PC-3 (cell line): Measurements from ENCODE around the gene CLSTN3. TPM values are rescaled to one million over a fixed set of nuclear protein-coding genes. Genes with fewer than 3 reads are reported as not detected.

Experiments used
- ATAC-seq: fragments of 200-7000 bp; cut with Tn5 transposase; 2 replicates; pipeline ENCODE4 v1.9.1; 2020; ENCODE audit warnings: mild to moderate bottlenecking, moderate library complexity
- BruUV-seq: library from RNA; stranded (reverse); fragments of 400-500 nt; replicated peaks from 2 replicates; lab custom pipeline; 2021; lab: Mats Ljungman, UMichigan
- CTCF ChIA-PET: fragments of 300-600 bp; sonication (Branson Sonifier 250); formaldehyde crosslinking; loops from one replicate; lab custom pipeline; 2022; ENCODE audit warnings: antibody characterized with exemption; lab: Charles Lee
- POLR2A ChIA-PET: fragments of 300-600 bp; sonication (Branson Sonifier 250); formaldehyde crosslinking; loops from one replicate; lab custom pipeline; 2022; ENCODE audit warnings: antibody characterized with exemption; ENCODE audit not compliant: unreplicated experiment; lab: Charles Lee
- DNase-seq: peaks from one replicate; pipeline ENCODE4 v3.0.0-alpha.2; 2015
- H2AFZ ChIP-seq: fragments of 300-600 bp; sonication (generic); 2 replicates; pipeline ENCODE4 v1.6.0; 2016; ENCODE audit warnings: antibody characterized with exemption, low read length
- H3F3A ChIP-seq: fragments of 300-600 bp; sonication (generic); one replicate; pipeline ENCODE4 v1.6.0; 2017; ENCODE audit warnings: antibody characterized with exemption, low read length, control low read depth, mild to moderate bottlenecking; ENCODE audit not compliant: unreplicated experiment
- H3K27ac ChIP-seq: fragments of 300-600 bp; sonication (generic); 2 replicates; pipeline ENCODE4 v1.5.1; 2016; ENCODE audit warnings: mild to moderate bottlenecking, low read length
- H3K27me3 ChIP-seq: fragments of 300-600 bp; sonication (generic); 2 replicates; pipeline ENCODE4 v1.6.1; 2016; ENCODE audit warnings: low read length, mixed read lengths
- H3K36me3 ChIP-seq: fragments of 300-600 bp; sonication (generic); 2 replicates; pipeline ENCODE4 v1.6.1; 2016; ENCODE audit warnings: low read depth, mixed run types, low read length, mixed read lengths
- H3K4me1 ChIP-seq: fragments of 300-600 bp; sonication (generic); 2 replicates; pipeline ENCODE4 v1.5.1; 2016; ENCODE audit warnings: low read length; ENCODE audit not compliant: insufficient read depth
- H3K4me2 ChIP-seq: fragments of 300-600 bp; sonication (generic); 2 replicates; pipeline ENCODE4 v1.6.0; 2016; ENCODE audit warnings: low read length
- H3K4me3 ChIP-seq: fragments of 300-600 bp; sonication (generic); 2 replicates; pipeline ENCODE4 v1.5.1; 2016; ENCODE audit warnings: mild to moderate bottlenecking, low read length, mixed read lengths
- H3K79me2 ChIP-seq: fragments of 300-600 bp; sonication (generic); 2 replicates; pipeline ENCODE4 v1.6.1; 2017; ENCODE audit warnings: low read length, mixed read lengths
- H3K9ac ChIP-seq: fragments of 300-600 bp; sonication (generic); 2 replicates; pipeline ENCODE4 v1.6.0; 2016; ENCODE audit warnings: mild to moderate bottlenecking, low read length
- H3K9me2 ChIP-seq: fragments of 300-600 bp; sonication (generic); replicated peaks from 2 replicates; pipeline ENCODE4 v1.6.1; 2016; ENCODE audit warnings: mixed run types, low read length, mixed read lengths
- H3K9me3 ChIP-seq: fragments of 300-600 bp; sonication (generic); 2 replicates; pipeline ENCODE4 v1.6.1; 2016; ENCODE audit warnings: low read length, mixed read lengths
- H4K20me1 ChIP-seq: fragments of 300-600 bp; sonication (generic); 2 replicates; pipeline ENCODE4 v1.6.1; 2016; ENCODE audit warnings: low read length, mixed read lengths
- CTCF ChIP-seq: fragments of 300-600 bp; sonication (generic); conservative IDR thresholded peaks from 2 replicates; pipeline ENCODE4 v1.5.1; 2017; ENCODE audit warnings: antibody characterized with exemption, low read depth, mild to moderate bottlenecking, low read length
- EZH2 ChIP-seq: fragments of 300-600 bp; sonication (generic); IDR thresholded peaks from one replicate; pipeline ENCODE4 v1.6.1; 2017; ENCODE audit warnings: antibody characterized with exemption, mild to moderate bottlenecking, low read length; ENCODE audit not compliant: unreplicated experiment
- EZH2phosphoT487 ChIP-seq: fragments of 300-600 bp; sonication (generic); IDR thresholded peaks from 2 replicates; pipeline ENCODE4 v1.6.1; 2018; ENCODE audit warnings: mild to moderate bottlenecking, antibody characterized with exemption, low read length, borderline replicate concordance
- intact Hi-C: fragments of 100-400 bp; cut with micrococcal nuclease; formaldehyde crosslinking; loops from 2 replicates; pipeline ENCODE4 v1.9.0; 2023
- total RNA-seq: library from RNA; depleted of rRNA; stranded (reverse); fragments of >200 nt; gene quantifications from 2 replicates; pipeline ENCODE4 v1.2.3, GENCODE V29; 2014

Gene CLSTN3
- total RNA-seq, 1 experiment from 2014 or later = 10.9 TPM

DNA sequence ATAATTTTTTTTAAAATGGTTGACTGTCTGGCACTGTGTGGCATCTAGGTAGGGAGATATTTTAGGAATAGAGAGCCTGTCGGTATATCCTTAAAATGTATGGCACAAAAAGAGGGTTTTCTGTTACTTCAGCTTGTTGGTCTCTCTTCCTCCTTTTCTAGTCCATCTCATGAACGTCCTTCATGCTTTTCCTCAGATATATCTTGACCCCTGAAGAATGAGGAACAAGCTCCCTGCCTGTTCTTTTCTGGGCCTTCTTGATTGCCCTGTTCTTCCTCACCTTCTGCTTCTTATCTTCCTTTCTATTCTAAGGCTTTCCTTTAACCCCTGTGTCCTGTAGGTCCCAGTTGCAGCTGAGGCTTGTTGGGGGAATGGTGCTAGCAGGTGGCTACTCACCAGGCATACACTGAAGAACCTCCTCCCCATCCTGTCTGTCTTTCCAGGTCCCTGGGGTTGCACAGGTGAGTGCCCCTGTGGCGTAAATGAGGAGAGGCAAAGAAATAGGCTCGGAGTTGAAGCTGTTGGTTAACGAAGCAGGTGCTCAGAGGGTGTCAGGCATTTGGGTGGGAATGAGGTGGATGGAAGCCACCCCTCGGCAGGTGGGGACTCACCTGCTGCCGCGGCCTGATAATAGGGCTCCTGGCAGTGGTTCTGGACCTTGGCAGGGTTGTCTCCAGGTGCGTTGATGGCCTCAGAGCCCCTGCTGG lies 30.7 kb upstream of the CLSTN3 start:
- Histone ChIP-seq H3K79me2 (no peaks in the 10 kb centered on the region), H3K4me3 (no peak overlapping the region), H3K36me3 (no peaks in the 10 kb centered on the region), H3K9me3 (no peaks in the 10 kb centered on the region), H3K27me3 (no peaks in the 10 kb centered on the region), H3K4me2 (no peak overlapping the region), H2AFZ (no peak overlapping the region), H3F3A (no peaks in the 10 kb centered on the region), H3K9me2 (no peaks in the 10 kb centered on the region), H3K27ac (no peak overlapping the region), H3K4me1 (no peaks in the 10 kb centered on the region), H3K9ac (no peak overlapping the region), H4K20me1 (no peaks in the 10 kb centered on the region)
- no peak for ATAC-seq
- no peak for TF ChIP-seq CTCF
- TF ChIP-seq EZH2phosphoT487 = no peak
- no peak for TF ChIP-seq EZH2
- POLR2A ChIA-PET = no interaction called here
- no TSS peak for BruUV-seq
- CTCF ChIA-PET = interaction anchor here (0.6 kb wide), 2 partner anchors 25 to 228 kb away, joined by 4 read pairs; no protein-coding TSS in a partner anchor
- DNase-seq = no peak
- intact Hi-C loops = no loop called here

DNA sequence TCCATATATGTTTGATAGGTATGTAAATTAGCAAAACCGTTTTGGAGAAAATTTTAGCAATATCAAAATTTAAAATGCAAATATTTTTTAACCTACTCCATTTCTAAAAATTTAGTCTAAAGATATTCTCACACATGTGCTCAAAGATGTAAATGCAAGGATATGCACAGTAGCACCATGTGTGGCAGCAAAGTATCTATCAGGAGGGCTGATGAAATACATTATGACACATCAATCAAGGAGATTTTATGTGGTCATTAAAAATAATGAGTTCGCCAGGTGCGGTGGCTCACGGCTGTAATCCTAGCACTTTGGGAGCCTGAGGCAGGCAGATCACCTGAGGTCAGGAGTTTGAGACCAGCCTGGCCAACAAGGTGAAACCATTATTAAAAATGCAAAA lies 29.9 kb upstream of the CLSTN3 start:
- intact Hi-C loops = no loop called here
- no peaks in the 10 kb centered on the region for H3K36me3 ChIP-seq
- no peak for DNase-seq
- H2AFZ ChIP-seq = no peak overlapping the region
- POLR2A ChIA-PET = no interaction called here
- H3K4me2 ChIP-seq = no peak overlapping the region
- no peak overlapping the region for H3K27ac ChIP-seq
- no peaks in the 10 kb centered on the region for H3K9me3 ChIP-seq
- H3K79me2 ChIP-seq = no peaks in the 10 kb centered on the region
- CTCF ChIA-PET = no interaction called here
- H4K20me1 ChIP-seq = no peaks in the 10 kb centered on the region
- no peak overlapping the region for H3K9ac ChIP-seq
- ATAC-seq = no peak
- H3K4me3 ChIP-seq = no peak overlapping the region
- H3F3A ChIP-seq = no peaks in the 10 kb centered on the region
- H3K4me1 ChIP-seq = no peaks in the 10 kb centered on the region
- TF ChIP-seq EZH2 (no peak), EZH2phosphoT487 (no peak), CTCF (no peak)
- BruUV-seq = no TSS peak
- H3K9me2 ChIP-seq = no peaks in the 10 kb centered on the region
- H3K27me3 ChIP-seq = no peaks in the 10 kb centered on the region

- H3K36me3 ChIP-seq = peaks cover 2% of the 10 kb centered on the region; the same call in 1 of the 2 replicates
- POLR2A ChIA-PET = no interaction called here
Measured at GRCh38 chr12:7101047-7101693, 29.0 kb upstream of the CLSTN3 start.

More at GRCh38 chr12:7101047-7101693, 29.0 kb upstream of the CLSTN3 start:
- no peak overlapping the region for H3K4me2 ChIP-seq
- no peaks in the 10 kb centered on the region for H3K4me1 ChIP-seq
- CTCF ChIA-PET = no interaction called here
- peak; percentile 13; the same call in 1 of the 2 replicates for ATAC-seq
- H3F3A ChIP-seq = no peaks in the 10 kb centered on the region
- no peak overlapping the region for H2AFZ ChIP-seq
- no TSS peak for BruUV-seq
- no peak overlapping the region for H3K27ac ChIP-seq
- H3K4me3 ChIP-seq = no peak overlapping the region
- H3K27me3 ChIP-seq = no peaks in the 10 kb centered on the region
- H3K9me2 ChIP-seq = no peaks in the 10 kb centered on the region
- no peak overlapping the region for H3K9ac ChIP-seq
- intact Hi-C loops = no loop called here
- DNase-seq = no peak
- H3K79me2 ChIP-seq = 0 out of 2 replicates have a peak, but pooled peaks cover under 1% of the 10 kb centered on the region
- no peak for TF ChIP-seq CTCF
- no peak for TF ChIP-seq EZH2
- TF ChIP-seq EZH2phosphoT487 = no peak
- no peaks in the 10 kb centered on the region for H4K20me1 ChIP-seq
- H3K9me3 ChIP-seq = no peaks in the 10 kb centered on the region
